Esophagus (tissue), 2 donors: ENCODE results near the gene KCNE1. TPM values are rescaled to one million over a fixed set of nuclear protein-coding genes. Genes with fewer than 3 reads are reported as not detected.

ENCODE experiments used
- H3K27ac ChIP-seq, 2 donors: one replicate each; pipeline ENCODE4 v1.5.1; 2013; ENCODE audit warnings: low read depth in 2 of 2, mild to moderate bottlenecking in 2 of 2, inconsistent platforms in 1 of 2, low read length in 1 of 2, moderate library complexity in 1 of 2
- H3K27me3 ChIP-seq, 2 donors: one replicate each; pipeline ENCODE4 v1.6.1; 2013; ENCODE audit warnings: low read length in 2 of 2, control low read depth in 1 of 2, mild to moderate bottlenecking in 1 of 2; ENCODE audit not compliant: insufficient read depth in 2 of 2, control insufficient read depth in 1 of 2
- H3K36me3 ChIP-seq, 2 donors: one replicate each; pipeline ENCODE4 v1.6.1; 2013; ENCODE audit warnings: low read length in 1 of 2; ENCODE audit not compliant: control insufficient read depth in 2 of 2, insufficient read depth in 2 of 2
- H3K4me1 ChIP-seq, 2 donors: one replicate each; pipeline ENCODE4 v1.6.1; 2013; ENCODE audit warnings: low read length in 1 of 2; ENCODE audit not compliant: control insufficient read depth in 2 of 2, insufficient read depth in 2 of 2
- H3K4me3 ChIP-seq, 2 donors: one replicate each; pipeline ENCODE4 v1.5.1; 2013; ENCODE audit warnings: low read length in 2 of 2, mild to moderate bottlenecking in 2 of 2, low read depth in 1 of 2, moderate library complexity in 1 of 2
- H3K9me3 ChIP-seq, 2 donors: one replicate each; pipeline ENCODE4 v1.6.1; 2013; ENCODE audit warnings: mild to moderate bottlenecking in 2 of 2, low read depth in 1 of 2, low read length in 1 of 2, moderate library complexity in 1 of 2; ENCODE audit not compliant: control insufficient read depth in 2 of 2, insufficient read depth in 1 of 2
- WGBS, 2 donors: extraction: QIAGEN DNeasy Blood & Tissue Kit; methylation state at CpG; one replicate each; pipeline ENCODE4 v1.1.7; 2013; 5-methylcytosine and 5-hydroxymethylcytosine counted together
- polyA plus RNA-seq, 2 donors: library from polyadenylated mRNA; stranded (reverse); fragments of 200-250 nt; gene quantifications; one replicate each; pipeline ENCODE4 v1.2.3, GENCODE V29; 2013
- donor health status: healthy with polysubstance abuse.
- donor health status: Bipolar disorder and iron deficiency.

KCNE1 gene
- polyA plus RNA-seq, 2 donors, result 0.04 to 0.12 TPM

- Histone ChIP-seq H3K4me1 (peaks cover 2 to 3% of the 10 kb centered on the region in 2 donors), H3K27me3 (no peaks in the 10 kb centered on the region), H3K36me3 (no peaks in the 10 kb centered on the region), H3K9me3 (no peaks in the 10 kb centered on the region), H3K27ac (peak overlapping the region in 1 of 2 donors; percentile 29), H3K4me3 (no peak overlapping the region)
- 70 to 71% methylated on average over 9 of the region's 9 CpGs for WGBS, 2 donors
These were observed 41.3 kb upstream of the KCNE1 start for GRCh38 chr21:34553151-34553952.

- Histone ChIP-seq H3K36me3 (no peaks in the 10 kb centered on the region), H3K27ac (no peak overlapping the region), H3K4me3 (no peak overlapping the region), H3K27me3 (no peaks in the 10 kb centered on the region), H3K9me3 (no peaks in the 10 kb centered on the region), H3K4me1 (peaks cover 2 to 3% of the 10 kb centered on the region in 2 donors)
- WGBS, 2 donors, result 62 to 67% methylated on average over 7 of the region's 7 CpGs
These were observed 40.5 kb upstream of the KCNE1 start for GRCh38 chr21:34552360-34553098.

GRCh38 chr21:34550182-34550799 lies 38.3 kb upstream of the KCNE1 start:
- Histone ChIP-seq H3K4me3 (no peak overlapping the region), H3K27ac (no peak overlapping the region), H3K9me3 (no peaks in the 10 kb centered on the region), H3K27me3 (no peaks in the 10 kb centered on the region), H3K36me3 (no peaks in the 10 kb centered on the region), H3K4me1 (peaks cover 2 to 3% of the 10 kb centered on the region in 2 donors)
- 86 to 97% methylated on average over 2 of the region's 2 CpGs for WGBS, 2 donors

GRCh38 chr21:34548781-34549376 lies 36.9 kb upstream of the KCNE1 start:
- Histone ChIP-seq H3K4me1 (peaks cover 2 to 3% of the 10 kb centered on the region in 2 donors), H3K36me3 (no peaks in the 10 kb centered on the region), H3K4me3 (no peak overlapping the region), H3K27ac (no peak overlapping the region), H3K9me3 (no peaks in the 10 kb centered on the region), H3K27me3 (no peaks in the 10 kb centered on the region)
- 76 to 78% methylated on average over 11 of the region's 11 CpGs for WGBS, 2 donors

GRCh38 chr21:34546542-34546941 lies 34.5 kb upstream of the KCNE1 start:
- 82 to 85% methylated on average over 6 of the region's 6 CpGs for WGBS, 2 donors
- Histone ChIP-seq H3K27me3 (no peaks in the 10 kb centered on the region), H3K9me3 (no peaks in the 10 kb centered on the region), H3K4me1 (peaks cover 0 to 2% of the 10 kb centered on the region in 2 donors), H3K36me3 (no peaks in the 10 kb centered on the region), H3K27ac (no peak overlapping the region), H3K4me3 (no peak overlapping the region)

- no peaks in the 10 kb centered on the region for H3K27me3 ChIP-seq
- no peaks in the 10 kb centered on the region for H3K9me3 ChIP-seq
- H3K4me3 ChIP-seq, result no peak overlapping the region
- H3K36me3 ChIP-seq, result no peaks in the 10 kb centered on the region
- peak overlapping the region in 1 of 2 donors; percentile 16 for H3K27ac ChIP-seq
- peaks cover 0 to 2% of the 10 kb centered on the region in 2 donors for H3K4me1 ChIP-seq
- 67% methylated on average over 10 of the region's 10 CpGs for WGBS, 2 donors
These were observed 33.3 kb upstream of the KCNE1 start for GRCh38 chr21:34545079-34545884.

GRCh38 chr21:34544032-34544496 lies 32.1 kb upstream of the KCNE1 start:
- H3K9me3 ChIP-seq, result no peaks in the 10 kb centered on the region
- no peaks in the 10 kb centered on the region for H3K27me3 ChIP-seq
- H3K36me3 ChIP-seq, result no peaks in the 10 kb centered on the region
- WGBS, 2 donors, result 81 to 89% methylated on average over 7 of the region's 7 CpGs
- H3K4me3 ChIP-seq, result no peak overlapping the region
- H3K4me1 ChIP-seq, result peaks cover 0 to 2% of the 10 kb centered on the region in 2 donors
- H3K27ac ChIP-seq, result peak overlapping the region in 1 of 2 donors; percentile 3

- WGBS, 2 donors, result 86 to 93% methylated on average over 3 of the region's 3 CpGs
These were observed 31.0 kb upstream of the KCNE1 start for GRCh38 chr21:34543017-34543416.

More at GRCh38 chr21:34543017-34543416, 31.0 kb upstream of the KCNE1 start:
- no peaks in the 10 kb centered on the region for H3K27me3 ChIP-seq
- H3K27ac ChIP-seq, result no peak overlapping the region
- H3K4me3 ChIP-seq, result no peak overlapping the region
- H3K9me3 ChIP-seq, result no peaks in the 10 kb centered on the region
- no peaks in the 10 kb centered on the region for H3K36me3 ChIP-seq
- H3K4me1 ChIP-seq, result no peaks in the 10 kb centered on the region
